ENCODE data around the gene COLEC12. TPM values are rescaled to one million over a fixed set of nuclear protein-coding genes. Genes with fewer than 3 reads are reported as not detected.
"Not testable (repeated sequence)": the region's sequence is repeated elsewhere in the genome, so short reads cannot be mapped to it uniquely, and the experiment has no call there.

Gene COLEC12
- total RNA-seq, 2 experiments from 2014 or later = not detected

DNA sequence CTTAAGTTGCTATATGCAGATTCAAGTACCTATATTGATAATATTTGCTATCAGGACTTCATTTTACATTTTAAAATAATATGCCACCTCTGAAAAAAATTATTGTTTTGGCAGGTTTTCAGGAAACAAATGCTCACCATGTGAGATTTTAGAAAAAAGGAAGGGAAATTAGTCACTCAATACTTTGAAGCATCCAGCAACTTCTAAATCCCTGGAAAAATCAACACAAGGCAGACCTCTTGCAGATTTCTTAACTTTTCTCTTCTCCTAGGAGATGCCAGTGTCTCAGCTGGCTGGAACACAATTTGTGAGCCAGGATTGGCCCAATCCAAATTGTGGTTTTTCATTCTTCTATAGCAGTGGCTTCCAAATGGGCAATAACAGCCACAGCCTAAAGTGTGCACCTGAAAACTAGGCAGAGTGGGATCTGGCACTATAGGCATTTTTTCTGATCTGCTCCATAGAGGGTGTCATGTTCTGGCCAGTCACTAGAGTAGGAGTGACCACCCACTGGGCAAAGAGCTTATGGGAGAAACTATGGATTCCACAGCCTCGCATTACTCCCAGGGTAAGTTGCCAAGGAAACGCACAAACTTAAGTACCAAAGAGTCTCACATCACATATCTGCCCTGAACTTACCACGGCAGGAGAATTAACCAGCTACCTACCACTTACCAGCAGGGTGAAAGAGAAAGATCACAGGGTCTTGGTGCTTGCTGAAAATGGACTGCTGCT lies 204.6 kb downstream of the COLEC12 start:
- Mint-ChIP-seq H3K4me1 (ENCODE audit: low read depth) (no peaks in the 10 kb centered on the region), H3K27ac (no peak overlapping the region), H3K4me3 (no peak overlapping the region), H3K27me3 (no peaks in the 10 kb centered on the region), H3K9me3 (peaks cover 2% of the 10 kb centered on the region), H3K36me3 (no peaks in the 10 kb centered on the region)
- no peak for DNase-seq
- POLR2A ChIA-PET = no interaction called here
- CTCF ChIA-PET = no interaction called here
- intact Hi-C loops (cut with micrococcal nuclease) = no loop called here

DNA sequence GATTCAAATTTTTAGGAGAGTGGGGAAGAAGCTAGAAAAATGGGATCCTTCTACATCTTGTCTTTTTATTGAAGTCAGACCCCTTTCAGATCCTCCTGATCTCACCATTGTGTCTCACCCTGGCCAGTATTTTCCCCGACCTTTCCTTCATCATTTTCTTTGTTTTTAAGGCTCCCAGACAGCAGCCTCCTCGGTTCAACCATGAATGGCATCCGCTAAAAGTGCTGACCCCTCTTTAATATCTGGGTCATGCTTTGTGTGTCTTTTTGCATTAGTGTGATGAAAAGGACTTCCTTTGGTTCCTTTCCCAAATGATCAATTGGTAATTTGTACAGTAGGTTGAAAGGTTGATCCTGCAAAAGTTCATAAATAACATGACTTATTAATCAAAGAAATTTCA lies 205.9 kb downstream of the COLEC12 start:
- H3K4me1 Mint-ChIP-seq (ENCODE audit: low read depth) = no peaks in the 10 kb centered on the region
- DNase-seq = no peak
- H3K9me3 Mint-ChIP-seq = peaks cover 5% of the 10 kb centered on the region
- ChIA-PET POLR2A (no interaction called here), CTCF (no interaction called here)
- intact Hi-C loops (cut with micrococcal nuclease) = no loop called here
- H3K36me3 Mint-ChIP-seq = no peaks in the 10 kb centered on the region
- H3K27me3 Mint-ChIP-seq = peaks cover 6% of the 10 kb centered on the region
- no peak overlapping the region for H3K4me3 Mint-ChIP-seq
- no peak overlapping the region for H3K27ac Mint-ChIP-seq

DNA sequence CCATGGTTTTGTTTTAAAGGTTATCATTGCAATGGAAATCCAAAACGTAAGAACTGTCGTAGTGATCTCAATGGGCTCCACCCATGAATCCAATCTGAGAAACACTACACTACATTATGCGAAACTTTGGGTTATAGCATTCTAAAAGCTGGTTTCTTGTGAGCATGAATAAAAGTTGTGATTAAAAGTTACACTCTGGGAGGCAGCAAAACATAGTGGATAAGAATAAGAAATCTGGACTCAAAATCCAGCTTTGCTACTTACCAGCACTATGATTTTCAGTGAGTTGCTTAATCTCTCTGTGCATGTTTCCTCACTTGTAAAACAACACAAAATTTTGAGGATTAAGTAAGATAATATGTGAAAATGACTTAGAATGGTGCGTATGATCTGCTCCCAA lies 207.0 kb downstream of the COLEC12 start:
- Mint-ChIP-seq H3K27ac (no peak overlapping the region), H3K36me3 (no peaks in the 10 kb centered on the region), H3K4me3 (no peak overlapping the region), H3K4me1 (ENCODE audit: low read depth) (no peaks in the 10 kb centered on the region), H3K9me3 (peaks cover 7% of the 10 kb centered on the region), H3K27me3 (peaks cover 10% of the 10 kb centered on the region)
- ChIA-PET CTCF (no interaction called here), POLR2A (no interaction called here)
- DNase-seq = no peak
- intact Hi-C loops (cut with micrococcal nuclease) = no loop called here

DNA sequence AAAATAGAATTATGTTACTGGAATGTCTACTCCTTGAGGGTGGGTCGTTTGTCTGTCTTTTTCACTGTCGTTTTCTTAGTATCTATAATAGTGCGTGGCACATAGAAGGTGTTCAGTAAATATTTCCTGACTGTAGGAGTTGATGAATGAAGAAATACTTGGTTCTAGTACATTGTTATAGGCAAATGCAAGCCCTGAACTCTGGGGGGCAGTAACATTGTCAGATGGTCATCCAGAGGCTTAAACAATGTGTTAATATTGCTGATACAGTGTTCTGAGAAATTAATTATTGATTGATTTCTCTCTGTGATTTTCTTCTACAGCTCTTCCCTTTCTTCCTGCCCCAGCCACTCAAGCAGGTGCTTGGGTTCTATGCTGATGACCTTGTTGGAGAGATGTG lies 208.2 kb downstream of the COLEC12 start:
- Mint-ChIP-seq H3K9me3 (peaks cover 7% of the 10 kb centered on the region), H3K4me1 (ENCODE audit: low read depth) (no peaks in the 10 kb centered on the region), H3K36me3 (no peaks in the 10 kb centered on the region), H3K27ac (no peak overlapping the region), H3K4me3 (no peak overlapping the region), H3K27me3 (peaks cover 11% of the 10 kb centered on the region)
- no peak for DNase-seq
- ChIA-PET CTCF (no interaction called here), POLR2A (no interaction called here)
- intact Hi-C loops (cut with micrococcal nuclease) = no loop called here

- H3K4me1 Mint-ChIP-seq (ENCODE audit: low read depth); POLR2A ChIA-PET; H3K36me3 Mint-ChIP-seq; DNase-seq; intact Hi-C loops (cut with micrococcal nuclease); H3K4me3 Mint-ChIP-seq; H3K9me3 Mint-ChIP-seq; H3K27ac Mint-ChIP-seq: not testable (repeated sequence)
- peaks cover 11% of the 10 kb centered on the region for H3K27me3 Mint-ChIP-seq
- CTCF ChIA-PET = interaction anchor here (0.7 kb wide), 1 partner anchor 490 kb away, joined by 3 read pairs; no protein-coding TSS in a partner anchor
Observed at GRCh38 chr18:289970-290369, 210.5 kb downstream of the COLEC12 start.

DNA sequence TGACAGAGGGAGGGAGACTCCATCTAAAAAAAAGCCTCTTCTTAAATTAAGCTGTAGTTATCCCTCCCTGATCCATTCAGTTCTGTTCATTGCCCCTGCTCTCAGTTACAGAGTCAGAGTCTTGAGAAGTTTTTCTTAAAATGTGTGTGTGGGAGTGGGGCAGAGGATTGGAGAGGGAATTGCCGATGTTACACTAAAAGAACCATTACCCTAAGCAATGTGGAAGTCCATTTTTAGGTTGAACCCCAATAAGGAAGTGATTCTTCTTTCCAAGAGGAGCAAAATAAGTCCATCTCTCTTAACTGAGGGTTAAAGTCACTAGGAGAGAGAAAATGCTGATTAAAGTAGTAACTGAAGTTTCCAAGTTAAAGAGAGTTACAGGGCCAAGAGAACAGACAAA lies 211.5 kb downstream of the COLEC12 start:
- Mint-ChIP-seq H3K27me3 (peaks cover 11% of the 10 kb centered on the region), H3K9me3 (peaks cover 4% of the 10 kb centered on the region), H3K4me1 (ENCODE audit: low read depth) (peaks cover 7% of the 10 kb centered on the region), H3K27ac (no peak overlapping the region), H3K36me3 (no peaks in the 10 kb centered on the region), H3K4me3 (no peak overlapping the region)
- CTCF ChIA-PET = no interaction called here
- intact Hi-C loops (cut with micrococcal nuclease) = no loop called here
- DNase-seq = no peak
- POLR2A ChIA-PET = no interaction called here

DNA sequence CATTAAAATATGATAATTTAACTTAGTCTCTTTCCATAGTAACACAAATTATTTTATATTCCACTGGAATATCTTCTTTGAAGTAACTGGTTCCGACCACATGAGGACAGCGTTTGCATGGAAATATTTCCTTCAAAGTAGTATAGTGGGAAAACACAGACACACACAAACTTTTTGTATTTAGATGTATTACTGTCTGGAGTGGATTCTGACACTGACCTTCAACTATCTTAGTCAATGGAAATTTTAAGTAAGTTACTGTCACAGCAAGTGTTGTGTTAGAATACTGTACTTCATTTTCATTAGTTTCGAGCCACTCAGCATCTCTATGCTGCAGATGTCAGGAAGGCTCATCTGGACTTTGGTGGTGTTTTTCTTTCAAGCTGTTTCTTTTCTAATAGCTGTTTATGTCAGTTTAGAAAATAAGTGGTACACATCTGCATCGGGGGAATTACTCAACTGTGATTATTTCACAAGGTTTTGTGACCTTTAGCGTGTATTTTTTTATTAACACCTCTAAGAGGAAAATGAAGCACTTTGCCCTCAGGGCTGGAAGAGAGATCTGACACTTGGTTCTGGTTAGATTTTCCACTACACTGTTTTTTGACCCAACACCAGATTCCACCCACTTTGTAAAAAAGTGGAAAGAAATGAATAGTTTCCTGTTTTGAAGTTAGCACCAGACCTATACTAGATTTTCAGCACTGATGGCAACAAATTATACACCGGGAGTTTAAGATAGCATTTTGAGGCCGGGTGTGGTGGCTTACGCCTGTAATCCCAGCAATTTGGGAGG lies 213.8 kb downstream of the COLEC12 start:
- Mint-ChIP-seq H3K9me3 (peaks cover 4% of the 10 kb centered on the region), H3K27me3 (peaks cover 11% of the 10 kb centered on the region), H3K4me1 (ENCODE audit: low read depth) (peaks cover 7% of the 10 kb centered on the region), H3K36me3 (no peaks in the 10 kb centered on the region), H3K27ac (no peak overlapping the region), H3K4me3 (no peak overlapping the region)
- intact Hi-C loops (cut with micrococcal nuclease) = no loop called here
- no peak for DNase-seq
- ChIA-PET CTCF (no interaction called here), POLR2A (no interaction called here)

DNA sequence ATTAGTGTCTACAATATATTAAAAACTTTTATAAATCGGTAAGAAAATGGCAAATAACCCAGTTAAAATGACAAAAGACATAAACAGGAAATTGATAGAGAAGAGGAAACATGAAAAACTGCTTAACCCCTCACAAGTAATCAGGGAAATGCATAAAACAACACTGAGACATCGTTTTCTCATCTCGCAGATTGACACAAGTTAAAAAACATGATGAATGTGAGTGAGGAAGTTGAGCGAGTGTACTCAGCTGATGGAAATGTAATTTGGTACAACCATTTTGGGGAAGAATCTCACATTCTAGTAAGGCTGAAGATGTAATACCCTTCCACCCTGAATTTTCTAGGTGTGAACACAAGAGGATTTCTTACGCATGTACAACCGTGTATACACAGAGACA lies 214.7 kb downstream of the COLEC12 start:
- POLR2A ChIA-PET = no interaction called here
- DNase-seq = no peak
- Mint-ChIP-seq H3K27ac (no peak overlapping the region), H3K4me1 (ENCODE audit: low read depth) (peaks cover 7% of the 10 kb centered on the region), H3K36me3 (no peaks in the 10 kb centered on the region), H3K27me3 (peaks cover 17% of the 10 kb centered on the region), H3K9me3 (peaks cover 4% of the 10 kb centered on the region), H3K4me3 (no peak overlapping the region)
- CTCF ChIA-PET = no interaction called here
- intact Hi-C loops (cut with micrococcal nuclease) = no loop called here

GRCh38 chr18:275486-275885 lies 225.0 kb downstream of the COLEC12 start:
- DNase-seq = no peak
- Mint-ChIP-seq H3K4me3 (no peak overlapping the region), H3K4me1 (ENCODE audit: low read depth) (no peaks in the 10 kb centered on the region), H3K9me3 (no peaks in the 10 kb centered on the region), H3K27ac (no peak overlapping the region), H3K36me3 (peaks cover 4% of the 10 kb centered on the region), H3K27me3 (peaks cover 7% of the 10 kb centered on the region)
- intact Hi-C loops (cut with micrococcal nuclease) = no loop called here
- ChIA-PET CTCF (no interaction called here), POLR2A (no interaction called here)

- Mint-ChIP-seq H3K27me3 (peaks cover 6% of the 10 kb centered on the region), H3K27ac (no peak overlapping the region), H3K4me1 (ENCODE audit: low read depth) (peaks cover 6% of the 10 kb centered on the region), H3K4me3 (no peak overlapping the region), H3K36me3 (peaks cover 4% of the 10 kb centered on the region), H3K9me3 (no peaks in the 10 kb centered on the region)
- no peak for DNase-seq
- ChIA-PET POLR2A (no interaction called here), CTCF (no interaction called here)
- intact Hi-C loops (cut with micrococcal nuclease) = no loop called here
Observed at GRCh38 chr18:274313-274712, 226.2 kb downstream of the COLEC12 start.

GRCh38 chr18:273525-273924 lies 227.0 kb downstream of the COLEC12 start:
- intact Hi-C loops (cut with micrococcal nuclease) = no loop called here
- Mint-ChIP-seq H3K27me3 (peaks cover 5% of the 10 kb centered on the region), H3K4me1 (ENCODE audit: low read depth) (peaks cover 6% of the 10 kb centered on the region), H3K27ac (no peak overlapping the region), H3K9me3 (no peaks in the 10 kb centered on the region), H3K36me3 (peaks cover 4% of the 10 kb centered on the region), H3K4me3 (no peak overlapping the region)
- DNase-seq = no peak
- ChIA-PET POLR2A (no interaction called here), CTCF (no interaction called here)

- H3K4me1 Mint-ChIP-seq (ENCODE audit: low read depth) = peaks cover 6% of the 10 kb centered on the region
- peaks cover 9% of the 10 kb centered on the region for H3K36me3 Mint-ChIP-seq
- peaks cover 5% of the 10 kb centered on the region for H3K27me3 Mint-ChIP-seq
- no peaks in the 10 kb centered on the region for H3K9me3 Mint-ChIP-seq
- no peak for DNase-seq
- ChIA-PET CTCF (interaction anchor here (0.6 kb wide), 1 partner anchor 347 kb away, joined by 3 read pairs; no protein-coding TSS in a partner anchor), POLR2A (no interaction called here)
- no peak overlapping the region for H3K27ac Mint-ChIP-seq
- intact Hi-C loops (cut with micrococcal nuclease) = no loop called here
- H3K4me3 Mint-ChIP-seq = no peak overlapping the region
Observed at GRCh38 chr18:272650-273049, 227.9 kb downstream of the COLEC12 start.
